Renal cortex interstitium (tissue), 11 donors: ENCODE results near the gene SHISA5. TPM values are rescaled to one million over a fixed set of nuclear protein-coding genes. Genes with fewer than 3 reads are reported as not detected.
"Not testable (repeated sequence)": the region's sequence is repeated elsewhere in the genome, so short reads cannot be mapped to it uniquely, and the experiment has no call there.

ENCODE experiments used
- DNase-seq, 11 donors: peaks; one replicate each; pipeline ENCODE4 v3.0.0-alpha.2; 2013; ENCODE audit warnings: low read depth in 9 of 11, low spot score in 4 of 11; ENCODE audit errors: extremely low read depth in 1 of 11
- polyA plus RNA-seq, 3 donors: library from polyadenylated mRNA; unstranded; fragments of 120-200 nt; gene quantifications; one replicate each; pipeline ENCODE4 v1.2.1, GENCODE V29; 2013; ENCODE audit not compliant: insufficient read length in 3 of 3

The SHISA5 gene
- polyA plus RNA-seq, 3 donors: 93.2 to 120 (median 101) TPM

DNA sequence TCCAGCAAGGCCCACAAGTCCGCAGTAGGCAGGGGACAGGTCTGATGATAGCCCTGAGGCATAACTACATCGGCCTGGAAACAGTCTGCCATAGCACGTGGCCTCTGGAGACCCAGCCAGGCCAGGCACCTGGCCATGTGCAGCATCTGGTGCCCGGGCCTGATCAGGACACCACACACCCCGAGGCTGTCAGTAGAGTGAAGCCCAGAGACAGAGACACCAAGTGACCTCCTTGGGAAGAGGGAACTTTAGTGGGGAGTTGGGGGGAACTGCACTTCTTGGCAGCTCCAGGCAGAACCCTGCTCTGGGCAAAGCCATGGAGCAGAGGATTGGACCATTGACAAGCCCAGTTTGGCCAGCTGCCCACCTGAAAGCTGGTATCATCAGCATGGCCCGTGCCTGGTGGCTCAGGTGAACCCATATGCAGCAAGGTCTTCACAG is 1.2 kb downstream of the SHISA5 start:
- no peak for DNase-seq

DNA sequence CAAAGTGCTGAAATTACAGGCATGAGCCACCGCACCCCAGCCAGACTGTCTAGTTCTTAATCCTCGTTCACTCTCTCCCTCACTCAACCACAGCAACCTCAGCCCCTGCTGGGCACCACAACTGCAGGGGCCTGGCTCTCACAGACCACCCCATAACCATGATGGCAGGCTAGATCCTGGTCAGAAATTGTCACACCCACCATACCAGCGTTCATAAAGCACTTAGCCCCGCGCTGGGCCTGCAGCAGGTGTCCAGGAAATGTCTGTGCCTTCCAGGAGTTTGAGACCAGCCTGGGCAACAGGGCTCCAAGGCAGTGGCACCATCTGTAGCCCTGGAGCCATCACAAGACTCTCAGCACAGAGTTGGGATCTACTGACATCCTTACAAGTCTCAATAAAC is 1.9 kb downstream of the SHISA5 start:
- DNase-seq: no peak

DNA sequence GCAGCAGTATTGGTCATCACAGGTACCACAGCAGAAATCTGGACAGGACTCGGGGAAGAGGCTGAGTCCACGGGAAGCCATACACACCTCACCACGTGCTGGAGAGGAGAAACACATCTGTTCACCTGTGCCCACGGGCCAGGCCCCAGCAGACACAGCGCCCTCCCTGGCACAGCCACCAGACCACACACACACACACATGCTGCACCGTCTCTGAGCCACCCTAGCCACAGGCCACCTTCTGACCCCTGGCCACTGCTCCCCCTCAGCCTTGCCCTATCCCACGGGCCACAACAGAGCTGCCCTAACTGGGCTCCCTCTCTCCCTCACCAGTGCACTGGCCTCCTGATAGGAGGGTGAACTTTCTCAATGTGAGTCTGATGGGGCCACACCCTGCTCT is 2.8 kb downstream of the SHISA5 start:
- no peak for DNase-seq

DNA sequence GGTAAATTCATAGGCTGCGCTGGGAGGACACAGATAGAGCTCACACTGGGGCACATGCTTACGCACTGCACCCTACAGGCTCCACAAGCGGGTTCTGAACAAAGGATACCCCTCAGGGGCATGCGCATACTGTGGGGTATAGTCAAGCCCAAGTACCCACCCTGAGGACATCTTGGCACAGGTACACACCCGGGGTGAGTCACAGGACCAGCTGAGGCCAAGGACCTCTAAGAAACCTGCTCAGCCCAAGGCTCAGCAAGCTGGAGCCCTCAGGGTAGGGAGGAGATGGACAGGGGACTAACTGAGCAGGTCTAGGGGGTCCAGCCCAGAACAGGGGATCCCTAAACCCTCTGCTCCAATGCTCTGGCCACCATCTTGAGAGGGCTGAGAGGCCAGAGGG is 3.3 kb downstream of the SHISA5 start:
- no peak for DNase-seq

DNA sequence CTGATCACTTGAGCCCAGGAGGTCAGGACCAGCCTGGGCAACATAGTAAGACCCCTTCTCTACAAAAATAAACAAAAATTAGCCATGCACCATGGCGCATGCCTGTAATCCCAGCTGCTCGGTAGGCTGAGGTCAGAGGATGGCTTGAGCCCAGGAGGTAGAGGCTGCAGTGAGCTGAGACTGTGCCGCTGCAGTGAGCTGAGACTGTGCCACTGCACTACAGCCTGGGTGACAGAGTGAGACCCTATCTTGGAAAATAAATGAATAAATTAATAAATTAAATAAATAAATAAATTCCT is 10.8 kb downstream of the SHISA5 start:
- no peak for DNase-seq

DNA sequence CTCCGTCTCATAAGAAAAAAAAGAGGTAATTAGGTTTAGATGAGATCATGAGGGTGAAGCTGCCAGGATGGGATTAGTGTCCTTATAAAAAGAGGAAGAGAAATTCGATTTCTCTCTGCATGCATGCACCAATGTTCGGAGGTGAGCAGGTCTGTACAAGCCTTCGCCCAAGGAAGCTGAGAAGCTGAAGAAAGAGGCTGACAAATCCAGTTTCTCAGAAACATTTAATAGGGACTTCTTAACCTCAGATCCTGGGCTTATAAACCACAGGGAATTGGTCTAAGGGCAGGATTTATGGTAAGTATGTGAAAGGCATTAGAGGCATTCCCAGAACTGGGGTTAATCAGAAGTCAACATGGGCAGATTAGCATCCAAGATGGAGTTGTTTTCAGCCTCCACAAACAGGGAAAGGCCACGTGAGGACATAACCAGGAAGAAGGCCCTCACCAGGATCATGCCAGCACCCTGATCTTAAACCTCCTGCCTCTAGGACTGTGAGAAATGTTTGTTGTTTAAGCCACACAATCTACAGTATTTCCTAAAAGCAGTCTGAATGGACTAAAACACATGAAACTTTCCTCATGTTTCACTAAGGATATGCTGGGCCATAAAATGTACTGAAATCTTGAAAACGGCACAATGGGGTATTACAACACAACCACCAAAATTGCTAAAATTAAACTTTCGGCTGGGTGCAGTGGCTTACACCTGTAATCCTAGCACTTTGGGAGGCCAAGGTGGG is 11.3 kb downstream of the SHISA5 start:
- no peak for DNase-seq

DNA sequence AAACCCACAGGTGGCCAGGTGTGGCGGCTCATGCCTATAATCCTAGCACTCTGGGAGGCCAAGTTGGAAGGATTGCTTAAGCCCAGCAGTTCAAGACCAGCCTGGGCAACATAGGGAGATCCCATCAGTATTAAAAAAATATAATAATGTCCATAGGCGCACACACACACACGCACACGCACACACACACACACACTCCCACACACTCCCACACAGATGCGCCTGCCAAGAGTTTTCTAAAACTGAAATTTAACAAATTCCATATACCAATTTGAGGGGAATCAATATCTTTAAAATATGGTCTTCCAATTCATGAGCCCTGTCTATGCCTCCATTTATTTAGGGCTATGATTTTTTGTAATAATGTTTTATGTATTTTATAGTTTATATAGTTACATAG is 17.0 kb downstream of the SHISA5 start:
- DNase-seq: no peak

DNA sequence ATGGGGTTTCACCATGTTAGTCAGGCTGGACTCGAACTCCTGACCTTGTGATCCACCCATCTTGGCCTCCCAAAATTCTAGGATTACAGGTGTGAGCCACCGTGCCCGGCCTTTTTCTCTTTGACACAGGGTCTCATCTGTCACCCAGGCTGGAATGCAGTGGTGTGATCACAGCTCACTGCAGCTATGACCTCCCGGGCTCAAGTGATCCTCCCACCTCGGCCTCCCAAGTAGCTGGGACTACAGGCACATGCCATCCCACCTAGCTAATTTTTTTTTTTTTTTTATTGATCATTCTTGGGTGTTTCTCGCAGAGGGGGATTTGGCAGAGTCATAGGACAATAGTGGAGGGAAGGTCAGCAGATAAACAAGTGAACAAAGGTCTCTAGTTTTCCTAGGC is 21.2 kb downstream of the SHISA5 start:
- not testable (repeated sequence) for DNase-seq

DNA sequence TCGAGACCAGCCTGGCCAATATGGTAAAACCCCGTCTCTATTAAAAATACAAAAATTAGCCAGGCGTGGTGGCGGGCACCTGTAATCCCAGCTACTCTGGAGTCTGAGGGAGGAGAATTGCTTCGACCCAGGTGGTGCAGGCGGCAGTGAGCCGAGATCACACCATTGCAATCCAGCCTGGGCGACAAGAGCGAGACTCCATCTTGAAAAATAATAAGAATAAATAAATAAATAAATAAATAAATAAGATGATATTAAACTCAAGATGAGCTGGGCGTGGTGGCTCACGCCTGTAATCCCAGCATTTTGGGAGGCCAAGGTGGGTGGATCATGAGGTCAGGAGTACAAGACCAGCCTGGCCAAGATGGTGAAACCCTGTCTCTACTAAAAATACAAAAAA is 23.1 kb downstream of the SHISA5 start:
- DNase-seq: not testable (repeated sequence)

DNA sequence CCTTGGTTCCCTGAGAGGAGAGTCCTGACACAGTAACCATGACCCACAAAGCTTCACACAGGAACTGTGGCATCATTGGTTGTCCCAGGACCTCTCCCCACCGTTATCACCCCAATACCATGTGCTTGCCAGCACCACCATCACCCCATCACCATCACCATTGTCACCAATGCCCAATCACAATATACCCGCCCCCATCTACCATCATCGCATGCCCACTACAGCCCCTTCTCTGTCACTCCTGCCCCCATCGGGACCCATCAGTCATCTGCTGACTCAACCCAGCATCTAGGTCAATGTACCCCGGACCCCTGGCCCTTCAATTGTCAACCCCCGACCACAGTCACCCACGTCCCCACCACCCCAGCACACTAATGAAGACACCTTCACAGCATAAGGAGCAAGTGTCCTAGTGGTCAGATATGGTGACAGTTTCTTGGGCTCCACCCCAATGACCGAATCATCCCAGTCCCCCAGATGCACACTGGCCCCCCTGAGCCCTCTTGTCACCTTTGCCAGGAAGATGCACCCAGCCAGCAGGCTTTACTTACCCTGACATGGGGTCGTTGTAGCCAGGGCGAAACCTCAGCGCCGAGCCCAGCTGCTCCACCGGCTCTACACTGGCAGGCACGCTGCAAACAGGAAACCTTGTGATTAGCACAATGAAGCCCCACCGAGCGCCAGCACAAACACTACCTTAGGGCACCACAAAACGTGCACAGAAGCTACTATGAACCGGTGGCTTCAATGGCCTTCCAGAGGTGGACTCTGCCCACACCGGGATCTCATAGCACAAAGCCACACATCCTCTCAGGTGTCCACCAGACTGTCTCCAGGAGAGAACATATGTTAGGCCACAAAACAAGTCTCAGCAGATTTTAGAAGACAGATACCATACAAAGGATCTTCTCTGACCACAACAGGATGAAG is 25.1 kb downstream of the SHISA5 start:
- DNase-seq: no peak

DNA sequence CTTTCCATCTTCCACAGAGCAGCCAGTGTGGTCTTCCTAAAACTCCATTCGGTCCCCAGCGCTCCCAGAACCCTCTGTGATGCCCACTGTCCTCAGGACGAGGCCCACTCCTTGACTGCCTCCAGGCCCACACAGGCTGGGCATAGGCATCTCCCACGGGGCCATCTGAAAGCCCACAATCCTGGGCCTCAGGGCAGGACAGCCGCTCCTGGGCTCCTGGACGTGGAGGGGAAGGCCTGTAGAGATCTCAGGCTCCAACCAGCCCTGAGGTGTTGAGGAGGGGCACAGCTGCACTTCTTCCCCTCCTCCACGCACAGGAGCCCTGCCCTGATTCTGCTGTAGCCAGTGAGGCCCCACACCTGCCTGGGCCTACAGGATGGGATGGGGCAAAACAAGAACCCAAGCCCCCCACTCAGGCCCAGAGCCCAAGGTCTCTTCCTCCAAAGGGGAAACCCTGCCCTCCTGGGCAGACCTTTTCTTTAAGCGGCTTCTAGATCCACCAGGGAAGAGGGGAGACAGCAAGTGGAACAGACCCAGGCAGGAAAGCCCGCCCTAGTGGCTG is 25.9 kb downstream of the SHISA5 start:
- no peak for DNase-seq

DNA sequence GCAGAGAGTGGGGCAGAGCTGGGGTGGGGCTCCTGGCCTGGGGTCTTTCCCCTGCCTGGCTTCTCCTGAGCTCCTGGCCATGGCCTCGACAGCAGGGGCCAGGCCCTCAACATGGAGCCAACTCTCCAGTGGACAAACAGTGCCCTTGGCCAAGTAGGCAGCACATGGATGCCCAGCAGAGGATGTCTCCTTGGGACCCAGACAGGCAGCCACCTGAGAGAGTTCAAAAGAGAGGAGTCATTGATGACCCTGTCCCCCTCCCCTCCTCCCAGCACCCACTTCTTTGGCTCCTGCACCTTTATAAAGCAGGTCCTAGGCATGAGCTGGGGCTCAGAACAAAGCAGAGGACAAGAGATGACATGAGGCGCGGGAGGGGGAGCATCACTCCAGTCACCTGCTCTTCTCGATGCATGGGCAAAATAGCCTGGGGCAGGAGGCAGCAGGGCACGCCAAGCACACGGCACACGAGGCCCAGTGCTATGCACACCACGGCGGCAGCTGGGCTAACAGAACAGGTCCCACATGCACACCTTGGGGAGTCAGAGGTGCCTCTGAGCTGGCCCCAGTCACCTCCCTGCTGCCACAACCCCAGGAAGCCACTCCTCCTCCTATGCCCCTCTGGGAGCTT is 27.4 kb downstream of the SHISA5 start:
- DNase-seq: no peak

DNA sequence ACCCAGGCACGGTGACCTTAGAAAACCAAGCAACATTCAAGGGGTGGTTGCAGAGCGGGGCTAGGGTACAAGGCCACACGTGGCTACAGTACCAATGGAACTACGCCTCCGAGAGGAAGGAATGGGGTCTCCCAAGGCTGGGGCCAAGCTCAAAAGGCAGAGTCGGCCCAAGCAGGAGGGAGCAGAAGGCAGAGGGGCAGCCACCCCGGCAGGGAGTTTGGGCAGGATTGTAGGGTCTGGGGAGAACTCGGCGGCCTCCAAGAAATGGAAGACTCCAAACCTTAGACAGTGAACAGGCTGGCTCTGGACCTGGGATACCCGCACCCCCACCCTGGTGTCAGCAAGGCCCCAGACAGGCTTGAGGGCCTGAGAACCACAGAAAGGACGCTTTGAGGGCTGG is 28.8 kb downstream of the SHISA5 start:
- DNase-seq: no peak

DNA sequence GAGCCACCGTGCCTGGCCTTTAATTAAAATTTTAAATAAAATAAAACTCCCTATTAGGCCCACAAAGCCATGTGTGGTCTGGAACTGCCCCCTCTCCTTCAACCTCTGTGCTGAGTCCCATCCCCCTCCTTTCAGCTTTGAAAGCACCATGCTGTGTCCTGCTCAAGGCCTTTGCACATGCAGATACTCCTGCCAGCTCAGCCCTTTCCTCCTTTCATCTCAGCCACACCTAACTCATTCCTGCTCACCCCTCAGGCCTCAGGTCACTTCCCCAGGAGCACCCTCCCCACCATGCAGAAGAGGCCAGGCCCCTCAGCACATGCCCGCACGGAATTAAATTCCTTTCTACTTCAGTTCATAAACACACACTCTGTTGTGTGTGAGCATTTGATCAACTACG is 29.4 kb downstream of the SHISA5 start:
- DNase-seq: no peak

DNA sequence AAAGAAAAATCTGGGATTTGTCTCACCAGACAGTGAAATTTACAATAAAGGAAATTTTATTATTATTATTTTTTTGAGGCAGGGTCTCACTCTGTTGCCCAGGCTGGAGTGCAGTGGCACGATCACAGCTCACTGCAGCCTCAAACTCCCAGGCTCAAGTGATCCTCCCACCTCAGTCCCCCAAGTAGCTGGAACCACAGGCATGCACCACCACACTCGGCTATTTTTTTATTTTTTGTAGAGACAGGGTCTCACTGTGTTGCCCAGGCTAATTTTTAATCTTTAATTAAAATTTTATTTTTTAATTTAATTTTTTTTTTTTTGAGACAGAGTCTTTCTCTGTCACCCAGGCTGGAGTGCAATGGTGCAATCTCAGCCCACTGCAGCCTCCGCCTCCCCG is 29.9 kb downstream of the SHISA5 start:
- DNase-seq: not testable (repeated sequence)

DNA sequence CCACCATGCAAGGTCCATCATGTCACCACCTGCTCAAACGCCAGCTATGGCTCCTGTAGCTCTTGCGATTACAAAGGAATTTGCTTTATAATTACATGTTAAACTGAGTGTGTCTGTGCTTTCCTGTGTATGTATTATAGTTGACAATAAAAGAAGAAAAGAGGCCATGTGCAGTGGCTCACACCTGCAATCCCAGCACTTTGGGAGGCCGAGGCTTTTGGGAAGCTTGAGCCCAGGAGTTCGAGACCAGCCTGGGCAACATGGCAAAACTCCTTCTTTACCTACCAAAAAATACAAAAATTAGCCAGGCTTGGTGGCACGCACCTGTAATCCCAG is 30.4 kb downstream of the SHISA5 start:
- no peak for DNase-seq

DNA sequence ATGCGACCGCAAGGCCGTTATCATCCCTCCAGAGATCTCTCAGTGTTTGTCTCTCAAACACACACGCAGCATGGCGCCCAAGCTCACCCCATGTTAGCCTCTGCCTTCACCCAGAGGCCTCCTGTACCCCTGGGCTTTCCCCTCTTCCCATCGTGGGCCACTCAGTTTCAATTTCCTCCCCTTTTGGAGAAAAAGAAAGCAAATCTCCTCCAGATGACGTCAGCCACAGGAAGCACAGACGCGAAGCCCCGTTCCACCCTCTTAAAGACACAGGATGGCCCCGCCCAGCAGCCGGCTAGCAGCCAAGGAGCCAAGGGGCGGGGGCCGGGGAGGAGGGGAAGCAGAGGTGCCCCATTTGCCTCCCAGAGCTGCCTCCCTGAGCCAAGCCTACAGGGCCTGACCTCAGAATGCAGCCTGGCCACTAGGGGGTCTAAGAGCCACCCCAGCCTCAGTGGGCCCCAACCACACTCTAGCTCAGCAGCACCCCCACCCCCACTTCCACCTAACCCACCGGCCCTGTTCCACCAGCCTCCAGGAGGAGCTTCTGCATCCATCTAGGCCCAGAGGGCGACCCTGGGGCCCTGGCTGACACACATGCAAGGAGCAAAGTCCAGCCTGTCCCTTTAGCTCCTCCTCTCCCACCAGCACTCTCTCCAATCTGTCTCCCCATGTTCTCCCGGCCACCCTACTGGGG is 30.9 kb downstream of the SHISA5 start:
- DNase-seq: peak; percentile 72 to 91 (median 85)

DNA sequence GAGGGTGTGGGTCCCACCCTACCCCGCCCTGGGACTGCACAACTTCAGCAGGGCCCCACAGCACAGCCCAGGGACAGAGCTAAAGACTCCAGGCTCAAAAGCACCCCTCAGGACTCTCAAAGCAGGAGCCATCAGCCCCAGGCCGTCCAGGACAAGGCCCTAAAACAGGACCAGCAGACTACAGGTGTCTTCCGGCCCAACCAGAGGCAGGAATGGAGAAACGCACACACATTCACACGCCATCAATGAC is 31.4 kb downstream of the SHISA5 start:
- no peak for DNase-seq

DNA sequence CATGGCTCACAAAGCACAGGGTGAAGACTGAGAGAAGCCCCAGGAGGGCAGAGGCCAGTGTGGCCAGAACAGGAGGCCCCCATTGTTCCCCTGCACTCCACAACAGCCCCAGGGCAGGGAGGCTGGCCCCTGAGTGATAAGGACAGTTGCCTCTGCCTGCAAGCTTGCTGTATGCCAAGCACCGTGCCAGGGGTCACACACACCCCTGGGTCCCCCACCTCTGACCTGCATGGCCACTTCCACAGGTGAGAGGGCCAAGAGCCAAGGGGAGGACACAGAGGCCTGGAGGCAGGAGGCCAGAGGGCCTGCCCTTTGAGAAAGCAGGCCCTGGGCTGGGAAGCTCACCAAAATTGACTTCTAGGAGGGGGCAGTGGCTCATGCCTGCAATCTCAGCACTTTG is 33.7 kb downstream of the SHISA5 start:
- no peak for DNase-seq
